Dermis microvascular lymphatic vessel endothelial cell (primary cell): ENCODE measurements around the gene IL10RB. TPM values are rescaled to one million over a fixed set of nuclear protein-coding genes. Genes with fewer than 3 reads are reported as not detected.

Source experiments
- DNase-seq, 2 donors: peaks; one replicate each; pipeline versions ENCODE4 v3.0.0 to v3.0.0-alpha.2; 2010; ENCODE audit warnings: low read depth in 2 of 2
- total RNA-seq: library from RNA; depleted of rRNA; stranded (reverse); fragments of >200 nt; gene quantifications from 2 replicates; pipeline ENCODE4 v1.2.1, GENCODE V29; 2014

Gene IL10RB
- total RNA-seq, 1 donor from 2014 or later: 46.7 TPM

DNA sequence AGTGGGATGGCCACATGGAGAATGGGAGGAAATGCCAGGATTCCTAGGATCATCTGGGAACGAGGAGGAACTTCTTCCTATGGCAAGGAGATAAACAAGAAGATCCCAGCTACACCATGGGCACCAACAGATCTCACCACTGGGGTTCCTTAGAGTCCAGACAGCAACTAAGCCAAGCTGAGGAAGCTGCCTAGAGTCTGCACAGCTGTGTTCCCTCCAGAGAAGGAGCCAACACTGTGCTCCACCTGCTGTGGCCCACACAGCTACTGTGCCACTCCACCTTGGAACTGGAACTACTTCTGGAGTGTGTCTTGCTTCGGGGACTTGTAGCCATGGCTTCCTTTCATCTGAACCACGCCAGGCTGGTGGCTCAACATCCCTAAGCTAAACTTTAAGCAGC, 64.6 kb downstream of the IL10RB start:
- DNase-seq: no peak

DNA sequence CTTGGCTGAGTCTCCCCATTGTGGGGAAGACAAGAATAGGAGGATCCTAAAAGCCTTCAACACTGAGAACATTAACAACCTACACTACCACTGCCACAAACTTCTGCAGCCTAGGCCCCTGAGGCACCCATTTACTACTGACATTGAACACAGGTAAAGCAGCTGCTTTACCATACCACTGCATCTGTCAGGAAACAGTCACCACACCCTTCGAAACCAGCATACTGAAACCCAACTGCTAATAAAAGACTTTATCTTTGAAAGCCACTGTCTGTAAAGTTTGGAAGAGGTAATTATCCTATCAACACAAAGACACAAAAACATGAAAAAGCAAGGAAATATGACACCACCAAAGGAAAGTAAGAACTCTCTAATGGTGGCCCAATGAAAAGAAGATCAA, 66.0 kb downstream of the IL10RB start:
- no peak for DNase-seq

DNA sequence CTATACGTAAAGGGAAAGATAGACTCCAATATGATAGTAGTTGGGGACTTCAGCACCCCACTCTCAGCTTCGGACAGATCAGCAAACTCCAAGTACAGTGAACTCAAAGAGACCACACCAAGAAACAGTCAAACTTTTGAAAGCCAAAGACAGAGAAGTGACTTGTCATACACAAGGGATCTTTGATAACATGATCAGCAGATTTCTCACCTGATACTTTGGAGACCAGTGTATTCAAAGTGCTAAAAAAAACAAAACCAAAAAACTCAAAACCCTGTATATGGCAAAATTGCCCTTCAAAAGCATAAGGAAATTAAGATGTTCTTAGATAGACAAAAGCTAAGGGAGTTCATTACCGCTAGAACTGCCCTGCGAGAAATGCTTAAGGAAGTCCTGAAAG, 68.0 kb downstream of the IL10RB start:
- no peak for DNase-seq

DNA sequence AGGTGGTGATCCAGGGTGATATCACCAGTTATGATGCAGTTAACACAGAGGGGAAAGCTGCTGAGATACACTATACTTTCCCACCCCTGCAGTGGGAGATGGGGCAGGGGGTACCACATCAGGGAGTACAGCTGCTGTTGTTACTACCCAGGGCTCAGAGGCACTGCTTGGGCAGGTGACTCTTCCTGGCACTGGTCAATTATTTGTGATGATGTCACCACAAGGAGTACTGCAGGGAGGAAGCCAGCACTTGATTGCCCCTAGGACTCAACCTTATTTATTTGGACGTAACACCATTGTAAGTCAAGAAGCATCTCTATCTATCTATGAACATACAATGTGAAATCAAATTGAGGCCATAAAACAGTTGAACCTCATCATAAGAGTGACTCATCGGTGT, 68.7 kb downstream of the IL10RB start:
- no peak for DNase-seq

- DNase-seq: no peak
Observed at GRCh38 chr21:33339135-33339534, 73.0 kb downstream of the IL10RB start.

DNA sequence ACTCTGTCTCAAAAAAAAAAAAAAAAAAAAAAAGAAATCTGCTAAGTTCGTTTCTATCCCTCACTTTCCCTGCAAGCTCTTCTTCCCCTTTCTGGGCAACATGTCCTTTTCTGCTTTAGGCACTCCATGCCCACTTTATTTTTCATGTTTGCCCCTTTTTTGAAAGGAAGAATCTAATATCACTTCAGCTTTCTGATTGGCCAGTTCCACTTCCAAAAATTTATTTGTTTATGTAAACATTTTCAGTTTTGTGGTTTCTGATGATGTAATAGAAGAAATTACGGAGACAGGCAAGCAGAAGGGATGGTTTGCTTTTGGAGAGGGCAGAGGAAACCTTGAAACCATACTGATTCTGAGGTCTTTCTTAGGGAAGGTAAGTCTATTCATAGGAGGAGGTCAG, 73.8 kb downstream of the IL10RB start:
- no peak for DNase-seq

- DNase-seq: no peak
Observed at GRCh38 chr21:33345751-33346238, 79.6 kb downstream of the IL10RB start.

Other genes with a start within 250 kb of the IL10RB start
- not detected in 2 replicates for gene OLIG2, start 240.4 kb upstream of the IL10RB start, total RNA-seq
- not detected in 2 replicates for gene OLIG1, start 196.2 kb upstream of the IL10RB start, total RNA-seq
- gene IFNAR2, start 36.4 kb upstream of the IL10RB start, total RNA-seq: 8.3 and 8.7 TPM in 2 replicates
- 16.4 and 22.3 TPM in 2 replicates for gene IFNAR1, start 58.6 kb downstream of the IL10RB start, total RNA-seq
- 47.1 and 62.1 TPM in 2 replicates for gene IFNGR2, start 137.0 kb downstream of the IL10RB start, total RNA-seq
- 15.0 and 18.8 TPM in 2 replicates for gene TMEM50B, start 213.6 kb downstream of the IL10RB start, total RNA-seq
- gene DNAJC28, start 225.3 kb downstream of the IL10RB start, total RNA-seq: 0.89 and 1.2 TPM in 2 replicates